Skeletal muscle tissue (tissue), 4 donors: Measurements from ENCODE around the gene TLCD3B. TPM values are rescaled to one million over a fixed set of nuclear protein-coding genes. Genes with fewer than 3 reads are reported as not detected.

Source experiments
- H3K27ac ChIP-seq: one replicate; pipeline ENCODE4 v1.7.0; 2013; ENCODE audit warnings: mild to moderate bottlenecking, low read depth, low read length, inconsistent platforms
- H3K27me3 ChIP-seq, 3 donors: one replicate each; pipeline ENCODE4 v1.7.0; 2013; ENCODE audit warnings: low read length in 3 of 3; ENCODE audit not compliant: control insufficient read depth in 3 of 3, insufficient read depth in 3 of 3
- H3K36me3 ChIP-seq, 3 donors: one replicate each; pipeline ENCODE4 v1.7.0; 2013; ENCODE audit warnings: low read length in 3 of 3; ENCODE audit not compliant: control insufficient read depth in 3 of 3, insufficient read depth in 3 of 3
- H3K4me1 ChIP-seq, 3 donors: one replicate each; pipeline ENCODE4 v1.7.0; 2013; ENCODE audit warnings: low read length in 3 of 3, mild to moderate bottlenecking in 3 of 3; ENCODE audit not compliant: control insufficient read depth in 3 of 3, insufficient read depth in 3 of 3
- H3K4me3 ChIP-seq, 3 donors: one replicate each; pipeline ENCODE4 v1.7.0; 2013; ENCODE audit warnings: low read length in 3 of 3
- H3K9ac ChIP-seq, 3 donors: one replicate each; pipeline ENCODE4 v1.7.0; 2013; ENCODE audit warnings: low read length in 3 of 3, mild to moderate bottlenecking in 3 of 3, moderate library complexity in 2 of 3, low read depth in 1 of 3
- H3K9me3 ChIP-seq, 3 donors: one replicate each; pipeline ENCODE4 v1.7.0; 2013; ENCODE audit warnings: low read length in 3 of 3; ENCODE audit not compliant: control insufficient read depth in 3 of 3
- total RNA-seq: library from RNA; depleted of rRNA; stranded (reverse); fragments of >200 nt; gene quantifications from one replicate; pipeline ENCODE4 v1.2.3, GENCODE V29; 2014
- donor health status: Osteomylitis.

TLCD3B gene
- total RNA-seq, 1 donor from 2014 or later, result 0.52 TPM

DNA sequence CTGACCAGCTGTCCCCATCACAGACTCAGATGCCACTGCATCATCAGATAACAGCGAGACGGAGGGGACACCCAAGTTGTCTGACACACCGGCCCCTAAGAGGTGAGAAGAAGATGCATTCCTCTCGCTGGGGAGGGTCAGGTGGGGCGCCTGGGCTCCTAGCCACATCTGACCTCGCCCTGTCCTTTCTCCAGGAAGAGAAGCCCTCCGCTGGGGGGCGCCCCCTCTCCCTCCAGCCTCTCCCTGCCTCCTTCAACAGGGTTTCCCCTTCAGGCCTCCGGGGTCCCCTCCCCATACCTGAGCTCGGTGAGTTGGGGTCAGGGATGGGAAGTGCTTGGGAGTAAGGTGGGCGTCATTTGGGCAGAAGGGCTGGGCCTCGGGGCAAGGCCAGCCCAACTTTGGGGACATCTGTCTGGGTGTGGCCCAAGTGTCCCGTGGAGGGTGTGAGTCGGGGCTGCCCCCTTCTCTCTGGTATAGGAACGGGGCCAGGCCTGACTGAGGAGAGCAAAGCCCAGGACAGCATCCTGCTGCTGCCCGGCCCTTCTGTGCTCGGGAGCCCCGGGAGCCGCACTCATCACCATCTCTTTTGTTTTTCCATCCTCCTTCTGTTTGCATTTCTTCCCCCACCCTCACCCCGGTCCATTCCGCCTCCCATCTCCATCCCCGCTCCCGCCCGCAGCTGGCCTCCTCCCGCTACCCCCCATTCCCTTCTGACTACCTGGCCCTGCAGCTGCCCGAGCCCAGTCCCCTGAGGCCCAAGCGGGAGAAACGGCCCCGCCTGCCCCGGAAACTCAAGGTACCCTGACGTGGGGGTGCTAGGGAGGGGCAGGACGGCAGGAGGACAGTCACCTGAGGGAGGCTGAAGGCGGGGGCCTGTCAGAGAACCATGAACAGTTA lies 30.1 kb downstream of the TLCD3B start:
- no peak overlapping the region for H3K9ac ChIP-seq
- H3K4me1 ChIP-seq, result peaks cover 9 to 12% (median 10%) of the 10 kb centered on the region in 3 donors
- H3K36me3 ChIP-seq, result peaks cover 10 to 25% (median 15%) of the 10 kb centered on the region in 3 donors

DNA sequence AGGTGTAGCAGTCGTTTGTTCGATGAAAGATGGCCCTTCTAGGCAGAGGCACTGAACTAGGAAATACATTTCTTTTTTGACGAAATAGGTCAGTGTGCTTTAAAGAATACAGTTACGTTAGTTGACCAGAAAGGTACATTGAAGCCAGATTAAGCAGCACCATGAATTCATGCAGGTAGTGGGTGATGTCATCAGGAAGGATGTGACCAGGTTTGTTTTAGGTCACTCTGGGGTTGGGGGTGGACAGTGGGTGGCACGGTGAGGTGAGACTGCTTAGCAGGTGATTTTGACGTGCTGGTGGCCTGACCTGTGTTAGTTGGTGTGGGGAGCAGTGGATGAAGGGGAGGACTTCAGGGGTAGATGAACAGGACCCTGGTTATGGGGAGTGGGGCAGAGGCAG lies 31.5 kb downstream of the TLCD3B start:
- H3K4me1 ChIP-seq, result peaks cover 14 to 22% (median 14%) of the 10 kb centered on the region in 3 donors
- no peak overlapping the region for H3K9ac ChIP-seq
- H3K36me3 ChIP-seq, result peaks cover 10 to 25% (median 14%) of the 10 kb centered on the region in 3 donors
- H3K4me3 ChIP-seq, result no peak overlapping the region
- no peak overlapping the region for H3K27ac ChIP-seq
- peaks cover 0 to 3% (median 0%) of the 10 kb centered on the region in 3 donors for H3K27me3 ChIP-seq
- no peaks in the 10 kb centered on the region for H3K9me3 ChIP-seq

More for the DNA sequence above, 30.1 kb downstream of the TLCD3B start:
- no peaks in the 10 kb centered on the region for H3K9me3 ChIP-seq
- no peaks in the 10 kb centered on the region for H3K27me3 ChIP-seq
- no peak overlapping the region for H3K27ac ChIP-seq
- no peak overlapping the region for H3K4me3 ChIP-seq

DNA sequence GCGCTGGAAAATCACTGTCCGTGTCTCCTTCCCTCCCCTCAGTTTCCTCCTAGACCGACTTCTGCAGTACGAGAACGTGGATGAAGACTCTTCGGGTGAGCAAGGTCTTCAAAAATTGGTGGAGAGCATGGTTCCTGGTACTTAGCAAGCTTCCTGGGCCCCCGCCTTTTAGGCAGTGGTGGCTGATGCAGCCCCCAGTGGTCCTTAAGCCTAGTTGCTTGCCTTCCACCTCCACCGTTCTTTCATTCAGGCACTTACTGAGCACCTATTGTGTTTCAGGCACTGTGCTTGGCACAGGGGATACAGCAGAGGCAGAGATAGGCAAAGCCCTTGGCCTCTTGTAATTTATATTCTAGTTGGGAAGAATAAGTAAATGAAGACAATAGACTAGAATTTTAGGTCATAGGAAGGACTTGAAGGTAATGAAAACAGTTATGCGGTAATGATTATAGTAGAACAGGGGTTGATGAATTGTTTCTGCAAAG lies 34.3 kb downstream of the TLCD3B start:
- peak overlapping the region; percentile 77 to 98 (median 96) for H3K4me3 ChIP-seq
- H3K9ac ChIP-seq, result peak overlapping the region; percentile 95 to 97 (median 96)
- peaks cover 0 to 3% (median 0%) of the 10 kb centered on the region in 3 donors for H3K27me3 ChIP-seq
- no peaks in the 10 kb centered on the region for H3K9me3 ChIP-seq
- peaks cover 18 to 34% (median 20%) of the 10 kb centered on the region in 3 donors for H3K4me1 ChIP-seq
- peaks cover 26 to 37% (median 29%) of the 10 kb centered on the region in 3 donors for H3K36me3 ChIP-seq
- H3K27ac ChIP-seq, result peak overlapping the region; percentile 99

DNA sequence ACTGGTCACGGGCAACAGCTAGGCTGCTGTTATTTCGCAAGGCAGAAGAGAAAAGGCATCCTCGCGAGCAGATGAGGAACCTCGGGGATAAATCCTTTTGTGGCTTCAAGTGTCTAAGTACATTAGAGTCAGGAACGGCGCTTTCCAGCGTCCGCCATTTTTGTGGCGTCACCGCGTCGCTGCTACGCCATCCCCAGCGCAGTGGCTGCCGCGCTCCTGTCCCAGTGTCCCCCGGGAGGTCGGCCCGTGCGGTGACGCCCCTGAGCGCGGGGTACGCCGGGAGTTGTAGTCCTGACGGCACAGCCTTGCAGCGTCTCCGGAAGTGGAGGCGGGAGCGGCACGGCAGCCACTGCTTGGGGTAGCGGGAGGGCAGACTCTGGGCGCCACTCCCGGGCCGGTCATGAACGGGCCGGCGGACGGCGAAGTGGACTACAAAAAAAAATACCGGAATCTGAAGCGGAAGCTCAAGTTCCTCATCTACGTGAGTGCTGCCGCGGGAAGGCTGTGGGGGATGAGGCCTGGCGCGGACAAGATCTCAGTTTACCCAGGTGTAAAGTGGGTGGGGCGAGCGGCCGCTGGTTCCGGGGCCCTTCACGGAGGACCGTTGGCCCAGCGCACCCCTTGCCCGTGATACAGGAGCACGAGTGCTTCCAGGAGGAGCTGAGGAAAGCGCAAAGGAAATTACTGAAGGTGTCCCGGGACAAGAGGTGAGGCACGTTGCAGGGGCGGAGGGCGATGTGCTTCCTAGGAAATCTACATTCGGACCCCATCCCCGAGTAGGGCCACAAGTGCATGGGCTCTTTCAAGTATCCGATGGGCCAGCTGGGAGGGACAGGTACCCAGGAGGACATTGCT lies 34.9 kb downstream of the TLCD3B start, which contains the start of gene INO80E:
TSS of gene INO80E (plus strand) at position 331 of the 855 bp plus-strand sequence. CDS start at position 401, 70 bp downstream.
- Histone ChIP-seq H3K4me1 (peaks cover 18 to 34% (median 20%) of the 10 kb centered on the region in 3 donors), H3K27ac (peak within 1 kb of the TSS; percentile 99), H3K27me3 (peaks cover 0 to 3% (median 0%) of the 10 kb centered on the region in 3 donors), H3K9ac (peak within 1 kb of the TSS; percentile 95 to 97 (median 96)), H3K36me3 (peaks cover 31 to 35% (median 33%) of the 10 kb centered on the region in 3 donors), H3K9me3 (no peaks in the 10 kb centered on the region), H3K4me3 (peak within 1 kb of the TSS; percentile 77 to 98 (median 96))

DNA sequence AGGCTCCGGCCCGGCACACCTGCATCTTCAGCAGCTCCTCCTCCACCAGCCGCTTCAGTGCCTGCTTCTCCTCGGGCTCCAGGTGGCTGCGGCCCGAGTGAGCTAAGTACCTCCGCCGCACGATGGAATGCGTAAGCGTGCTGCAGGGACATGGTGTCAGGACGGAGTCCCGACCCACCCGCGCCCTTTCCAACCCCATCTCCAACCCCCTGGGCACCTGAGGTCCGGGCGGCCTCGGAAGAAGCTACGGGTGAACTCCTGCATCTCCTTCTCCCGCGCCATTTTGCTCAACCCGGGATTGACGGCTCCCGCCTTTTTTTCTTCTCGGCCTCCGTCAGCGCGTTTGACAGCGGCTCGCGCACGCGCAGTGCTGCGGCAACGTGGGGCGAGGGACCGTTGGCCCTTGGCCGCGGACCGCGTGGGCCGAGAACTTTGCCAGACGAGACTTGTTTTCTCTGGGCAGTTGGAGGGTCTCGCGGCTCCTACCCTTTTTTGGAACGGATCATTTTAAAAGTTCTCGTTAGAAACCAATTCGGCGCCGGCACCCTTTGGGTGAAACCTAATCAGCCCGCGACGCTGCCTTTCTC lies 35.7 kb downstream of the TLCD3B start, which contains the start of gene HIRIP3:
TSS of gene HIRIP3 (minus strand) at position 294 of the 587 bp plus-strand sequence. CDS start at position 282, 12 bp downstream.
- peaks cover 31 to 38% (median 37%) of the 10 kb centered on the region in 3 donors for H3K36me3 ChIP-seq
- H3K9ac ChIP-seq, result peak within 1 kb of the TSS; percentile 95 to 97 (median 96)
- peak within 1 kb of the TSS; percentile 77 to 98 (median 96) for H3K4me3 ChIP-seq
- peak within 1 kb of the TSS; percentile 99 for H3K27ac ChIP-seq
- H3K4me1 ChIP-seq, result peaks cover 18 to 34% (median 20%) of the 10 kb centered on the region in 3 donors
- H3K9me3 ChIP-seq, result no peaks in the 10 kb centered on the region
- H3K27me3 ChIP-seq, result peaks cover 0 to 3% (median 0%) of the 10 kb centered on the region in 3 donors

DNA sequence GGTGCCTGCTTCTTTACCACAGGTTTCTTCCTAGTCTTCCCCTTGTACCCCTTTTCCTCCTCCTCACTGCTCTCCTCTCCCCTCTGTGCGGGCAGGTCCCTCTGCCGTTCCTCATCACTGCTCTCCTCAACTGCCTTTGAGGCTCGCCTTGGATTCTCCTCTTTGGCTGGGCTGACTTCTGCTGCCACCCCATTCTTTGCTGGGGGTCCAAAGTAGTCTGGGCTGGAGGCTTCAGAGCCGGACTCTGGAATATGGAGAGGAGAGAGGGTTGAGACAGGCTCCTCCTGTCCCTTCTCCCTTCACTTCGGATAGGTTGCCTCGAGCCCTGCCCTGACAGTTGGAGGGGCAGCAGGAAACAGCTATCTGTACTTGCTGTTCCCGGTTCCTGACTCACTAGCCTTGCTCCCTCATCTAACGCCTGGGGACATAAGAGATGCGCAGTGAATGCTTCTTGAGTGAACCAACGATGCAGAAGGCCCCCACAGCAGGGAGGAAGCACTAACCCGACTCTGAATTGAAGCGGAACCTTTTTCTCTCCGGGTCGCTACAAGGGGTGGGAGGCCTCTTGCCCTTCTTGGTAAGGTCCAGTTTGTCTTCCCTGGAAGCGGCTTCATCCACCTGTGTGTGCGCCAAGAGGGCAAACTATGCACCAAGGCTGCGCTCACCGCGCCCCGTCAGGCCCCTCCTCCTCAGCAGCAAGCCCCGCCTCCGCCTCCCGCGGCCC lies 36.3 kb downstream of the TLCD3B start:
- peaks cover 32 to 42% (median 36%) of the 10 kb centered on the region in 3 donors for H3K36me3 ChIP-seq
- H3K27me3 ChIP-seq, result peaks cover 0 to 3% (median 0%) of the 10 kb centered on the region in 3 donors
- peak overlapping the region; percentile 77 to 98 (median 96) for H3K4me3 ChIP-seq
- H3K27ac ChIP-seq, result peak overlapping the region; percentile 99
- no peaks in the 10 kb centered on the region for H3K9me3 ChIP-seq
- H3K9ac ChIP-seq, result peak overlapping the region; percentile 95 to 97 (median 96)
- peaks cover 18 to 34% (median 20%) of the 10 kb centered on the region in 3 donors for H3K4me1 ChIP-seq

DNA sequence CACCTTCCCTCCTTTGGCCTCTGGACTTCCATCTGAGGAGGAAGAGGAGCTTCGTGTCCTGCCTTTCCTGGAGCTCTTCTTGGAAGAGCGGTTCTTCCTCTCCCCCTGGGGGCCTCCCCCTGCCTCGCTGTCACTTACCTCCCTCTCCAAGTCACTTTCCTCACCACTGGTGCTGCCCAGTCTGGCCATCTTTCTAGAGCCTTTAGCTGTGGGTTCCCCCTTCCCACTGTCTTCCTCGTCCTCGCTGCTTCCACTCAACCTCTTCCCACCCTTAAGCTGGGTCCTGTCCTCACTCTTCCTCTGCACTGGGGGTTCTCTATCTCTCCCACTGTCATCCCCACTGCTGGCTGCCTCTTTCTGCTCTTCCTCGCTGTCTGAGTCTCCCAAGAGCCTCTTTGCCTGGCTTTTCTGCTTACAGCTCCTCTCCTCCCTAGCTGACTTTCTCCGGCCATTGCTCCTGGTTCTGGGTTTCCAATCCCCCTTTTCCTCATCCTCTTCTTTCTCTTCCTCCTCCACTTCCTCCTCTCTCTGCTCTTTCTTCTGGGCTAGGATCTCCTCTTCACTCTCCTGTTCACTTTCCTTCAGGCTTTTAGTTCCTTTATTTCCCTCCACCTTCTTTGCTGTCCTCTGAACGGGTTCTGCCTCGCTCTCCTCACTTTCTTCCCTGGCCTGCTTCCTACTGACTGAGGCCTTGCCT lies 37.0 kb downstream of the TLCD3B start:
- Histone ChIP-seq H3K9me3 (no peaks in the 10 kb centered on the region), H3K36me3 (peaks cover 36 to 47% (median 37%) of the 10 kb centered on the region in 3 donors), H3K4me3 (peak overlapping the region; percentile 77 to 98 (median 96)), H3K9ac (peak overlapping the region; percentile 95 to 97 (median 96)), H3K27me3 (peaks cover 0 to 3% (median 0%) of the 10 kb centered on the region in 3 donors), H3K4me1 (peaks cover 18 to 34% (median 20%) of the 10 kb centered on the region in 3 donors), H3K27ac (peak overlapping the region; percentile 99)

DNA sequence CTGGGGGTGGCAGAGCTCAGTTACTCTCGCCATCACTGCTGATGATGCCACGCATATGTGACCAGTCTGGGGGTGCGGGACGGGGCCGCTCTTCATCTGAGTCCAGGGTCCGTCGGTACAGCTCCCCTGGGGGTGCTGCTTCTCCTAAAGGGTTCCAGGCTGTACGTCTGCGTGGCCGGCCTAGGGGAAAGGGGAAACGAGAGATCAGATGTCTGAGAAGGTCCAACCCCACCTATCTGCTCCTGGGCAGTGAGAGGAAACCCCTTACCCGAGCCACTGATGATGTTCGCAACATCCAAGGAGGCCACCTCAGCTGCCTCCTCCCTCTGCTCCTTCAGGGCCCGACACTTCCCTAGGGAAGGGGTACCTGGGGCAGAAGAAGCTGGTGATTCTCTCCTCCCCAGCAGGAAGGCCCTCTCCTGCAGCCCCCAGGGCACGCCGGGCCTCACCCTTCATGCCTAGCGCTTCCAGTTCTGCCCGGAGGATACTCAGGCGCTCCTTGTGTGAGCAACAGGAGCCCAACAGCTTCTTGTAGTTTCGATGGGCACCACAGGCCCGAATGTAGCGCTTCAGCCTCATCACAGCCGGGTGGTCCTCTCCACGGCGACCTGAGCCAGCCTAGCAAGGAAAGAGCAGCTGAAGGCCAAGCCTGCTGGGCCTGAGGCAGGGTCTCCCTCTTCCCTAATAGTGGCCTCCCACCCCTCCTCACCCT lies 37.7 kb downstream of the TLCD3B start:
- H3K9me3 ChIP-seq, result no peaks in the 10 kb centered on the region
- H3K4me1 ChIP-seq, result peaks cover 18 to 34% (median 20%) of the 10 kb centered on the region in 3 donors
- H3K4me3 ChIP-seq, result no peak overlapping the region
- peaks cover 41 to 54% (median 44%) of the 10 kb centered on the region in 3 donors for H3K36me3 ChIP-seq
- H3K27me3 ChIP-seq, result peaks cover 0 to 3% (median 0%) of the 10 kb centered on the region in 3 donors
- no peak overlapping the region for H3K9ac ChIP-seq
- no peak overlapping the region for H3K27ac ChIP-seq
